HTERT RPE-1 (cell line): ENCODE results near the gene LHX4.
"Not testable (repeated sequence)": the region's sequence is repeated elsewhere in the genome, so short reads cannot be mapped to it uniquely, and the experiment has no call there.

ENCODE experiments used
- in situ Hi-C: fragments of 300-500 bp; cut with MboI; formaldehyde crosslinking; loops from 4 replicates; pipeline ENCODE4 v1.14.3; 2020; ENCODE audit warnings: low sequenced_read_pairs

LHX4 gene

GRCh38 chr1:180196436-180197003 is 33.5 kb upstream of the LHX4 start:
- in situ Hi-C loops, result no loop called here

GRCh38 chr1:180197231-180197630 is 32.8 kb upstream of the LHX4 start:
- in situ Hi-C loops, result no loop called here

- in situ Hi-C loops, result no loop called here
Measured at GRCh38 chr1:180198196-180198595, 31.9 kb upstream of the LHX4 start.

DNA sequence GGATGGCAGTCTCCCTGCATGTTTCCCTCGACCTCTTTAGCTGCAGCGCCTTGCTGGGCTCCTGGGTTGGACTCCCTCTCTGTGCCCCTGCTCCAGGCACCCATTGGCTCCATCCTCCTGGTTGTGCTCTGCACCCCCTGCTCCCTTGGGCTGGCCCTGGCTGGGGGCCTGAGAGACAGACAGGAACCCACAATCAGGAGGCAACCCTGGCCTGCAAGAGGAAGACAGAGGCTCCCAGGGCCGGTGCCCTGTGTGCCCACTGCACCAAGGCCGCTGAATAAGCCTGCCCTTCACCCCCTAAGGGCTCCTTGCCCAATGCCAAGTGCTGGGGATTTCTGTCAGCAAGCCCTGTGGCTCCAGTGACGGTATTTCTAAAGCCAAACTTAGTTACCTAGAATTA is 31.5 kb upstream of the LHX4 start:
- in situ Hi-C loops, result no loop called here

GRCh38 chr1:180199018-180199417 is 31.0 kb upstream of the LHX4 start:
- in situ Hi-C loops, result no loop called here

DNA sequence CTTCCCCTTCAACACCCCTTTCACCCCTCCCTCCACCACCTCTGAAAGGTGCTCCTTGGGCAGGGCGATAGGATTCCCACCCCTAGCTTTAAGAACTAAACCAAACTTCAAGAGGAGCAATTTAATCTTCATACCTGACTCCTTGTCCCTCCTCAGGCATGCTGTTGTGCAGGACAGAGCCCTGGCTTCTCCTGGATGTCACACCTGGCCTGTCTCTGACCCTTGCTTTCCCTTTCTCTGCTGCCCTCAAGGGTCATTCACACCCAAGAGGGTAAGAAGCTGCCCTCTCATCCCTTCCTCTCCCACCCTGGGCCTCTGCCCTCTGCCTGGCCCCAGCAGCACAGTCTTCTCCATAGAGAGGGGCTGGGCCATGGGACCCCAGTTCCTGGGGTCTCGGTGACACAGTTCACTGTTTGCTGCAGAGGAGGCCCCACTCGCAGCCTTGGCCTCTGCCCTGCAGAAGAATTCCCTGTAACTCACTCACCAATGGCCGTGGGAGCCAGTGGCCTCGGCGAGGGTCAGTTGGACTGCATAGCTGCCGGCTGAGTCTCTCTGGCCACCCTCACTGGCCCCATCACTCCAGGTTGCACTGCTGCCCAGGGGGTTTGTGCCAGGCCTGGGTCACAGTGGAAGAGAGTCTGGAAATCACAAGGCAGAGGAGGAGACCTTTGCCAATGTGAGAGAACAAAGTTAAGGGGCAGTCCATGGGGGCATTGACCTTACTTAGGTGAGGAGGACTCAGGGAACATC is 28.4 kb upstream of the LHX4 start:
- in situ Hi-C loops, result no loop called here

DNA sequence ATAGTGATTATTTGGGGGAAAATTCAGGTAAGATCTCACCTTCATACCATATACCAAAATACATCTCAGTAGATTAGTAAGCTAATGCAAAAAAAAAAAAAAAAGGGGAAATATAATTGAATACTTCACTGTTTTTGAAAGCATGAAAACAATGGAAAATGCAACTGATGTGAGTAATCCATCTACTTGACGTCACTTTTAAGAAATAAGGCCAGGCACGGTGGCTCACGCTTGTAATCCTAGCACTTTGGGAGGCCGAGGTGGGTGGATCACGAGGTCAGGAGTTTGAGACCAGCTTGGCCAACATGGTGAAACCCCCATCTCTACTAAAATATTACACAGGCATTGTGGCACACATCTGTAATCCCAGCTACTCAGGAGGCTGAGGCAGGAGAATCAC is 27.5 kb upstream of the LHX4 start:
- in situ Hi-C loops, result not testable (repeated sequence)

GRCh38 chr1:180204231-180204630 is 25.8 kb upstream of the LHX4 start:
- in situ Hi-C loops, result no loop called here

GRCh38 chr1:180206581-180206980 is 23.5 kb upstream of the LHX4 start:
- in situ Hi-C loops, result no loop called here

DNA sequence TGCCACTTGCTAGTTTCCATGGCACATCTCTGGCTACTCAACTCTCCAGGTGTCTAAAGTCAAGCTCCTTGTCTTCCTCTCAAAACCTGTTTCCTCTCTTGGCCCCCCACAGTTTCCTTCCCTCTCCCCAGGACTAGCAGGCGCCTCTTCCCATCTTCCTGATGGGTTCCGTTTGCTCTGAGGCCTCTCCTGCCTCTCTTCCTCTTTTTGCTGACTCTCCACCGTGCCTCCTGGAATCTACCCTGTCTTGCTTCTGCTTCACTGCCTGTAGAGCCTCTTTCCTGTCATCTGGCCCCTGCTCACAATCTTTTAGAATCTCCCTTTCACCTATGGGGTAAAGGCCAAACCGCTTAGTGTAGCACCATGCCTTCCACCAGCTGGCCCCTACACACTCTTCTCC is 21.8 kb upstream of the LHX4 start:
- in situ Hi-C loops, result no loop called here

GRCh38 chr1:180210008-180210620 is 19.9 kb upstream of the LHX4 start:
- in situ Hi-C loops, result no loop called here

DNA sequence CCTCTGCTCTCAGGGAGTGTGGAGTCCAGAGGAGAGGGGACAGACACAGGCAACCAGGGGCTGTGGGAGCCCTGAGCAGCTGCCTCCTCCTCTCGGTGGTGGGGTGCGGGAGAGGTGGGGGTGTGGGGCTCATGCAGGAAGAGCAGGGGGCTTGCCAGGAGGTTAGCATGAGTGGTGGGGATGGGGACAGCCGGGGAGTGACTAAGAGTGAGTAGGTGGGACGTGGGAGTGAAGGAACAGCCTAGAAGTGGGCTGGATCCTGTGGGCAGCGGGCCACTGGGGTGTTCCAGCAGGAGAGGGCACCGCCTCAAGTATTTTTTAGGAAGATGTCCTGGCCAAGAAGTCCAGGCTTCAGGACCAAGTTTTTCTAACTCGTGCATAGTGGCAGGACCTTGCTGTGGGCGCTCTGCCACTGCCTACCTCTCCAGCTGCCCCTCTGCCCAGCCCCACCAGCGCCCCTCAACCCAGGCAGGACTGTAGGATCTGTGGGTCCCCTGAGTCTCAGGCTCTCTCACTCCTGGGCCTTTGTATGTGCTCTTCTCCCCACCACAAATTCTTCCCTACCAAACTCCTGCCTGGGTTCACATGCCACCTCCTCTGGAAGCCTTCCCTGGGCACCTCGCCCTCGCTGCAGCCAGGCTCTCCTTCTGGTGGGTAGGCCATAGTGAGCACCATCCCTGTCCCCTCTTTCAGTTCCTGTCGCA is 18.8 kb upstream of the LHX4 start:
- in situ Hi-C loops, result no loop called here

GRCh38 chr1:180211860-180212229 is 18.2 kb upstream of the LHX4 start:
- in situ Hi-C loops, result no loop called here

DNA sequence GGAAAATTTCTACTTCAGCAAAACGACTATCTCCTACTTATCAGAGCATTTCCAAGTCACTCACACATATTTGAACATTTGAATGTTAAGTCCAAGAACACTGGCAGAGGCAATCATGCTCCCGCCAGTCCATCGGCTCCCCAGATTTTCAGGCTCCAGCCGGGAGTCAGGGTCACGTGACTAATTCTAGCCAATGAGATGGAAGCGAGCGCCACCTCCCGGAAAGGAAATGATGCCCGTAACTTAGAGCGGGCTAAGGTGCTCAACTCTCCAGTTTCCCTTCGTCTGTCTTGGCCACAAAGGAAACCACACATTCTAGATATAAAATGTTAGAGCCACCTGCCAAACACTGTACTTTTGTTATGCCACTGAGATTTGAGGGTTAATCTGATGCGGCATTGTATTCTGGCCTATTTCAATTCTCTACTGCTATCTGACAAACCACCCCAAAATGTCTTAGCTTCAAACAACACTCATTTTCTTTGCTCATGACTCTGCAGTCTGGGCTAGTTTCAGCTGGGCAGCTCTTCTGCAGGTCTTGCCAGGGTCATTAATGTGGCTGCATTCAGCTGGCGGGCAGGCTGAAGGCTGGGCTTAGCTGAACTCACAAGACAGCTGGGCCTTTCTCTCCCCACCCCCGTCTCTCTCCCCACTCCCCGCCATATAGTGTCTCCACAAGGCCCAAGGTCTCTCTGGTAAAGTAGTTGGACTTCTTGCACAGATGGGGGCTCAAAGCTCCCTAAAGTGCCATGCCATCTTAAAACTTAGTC is 16.5 kb upstream of the LHX4 start:
- in situ Hi-C loops, result no loop called here

DNA sequence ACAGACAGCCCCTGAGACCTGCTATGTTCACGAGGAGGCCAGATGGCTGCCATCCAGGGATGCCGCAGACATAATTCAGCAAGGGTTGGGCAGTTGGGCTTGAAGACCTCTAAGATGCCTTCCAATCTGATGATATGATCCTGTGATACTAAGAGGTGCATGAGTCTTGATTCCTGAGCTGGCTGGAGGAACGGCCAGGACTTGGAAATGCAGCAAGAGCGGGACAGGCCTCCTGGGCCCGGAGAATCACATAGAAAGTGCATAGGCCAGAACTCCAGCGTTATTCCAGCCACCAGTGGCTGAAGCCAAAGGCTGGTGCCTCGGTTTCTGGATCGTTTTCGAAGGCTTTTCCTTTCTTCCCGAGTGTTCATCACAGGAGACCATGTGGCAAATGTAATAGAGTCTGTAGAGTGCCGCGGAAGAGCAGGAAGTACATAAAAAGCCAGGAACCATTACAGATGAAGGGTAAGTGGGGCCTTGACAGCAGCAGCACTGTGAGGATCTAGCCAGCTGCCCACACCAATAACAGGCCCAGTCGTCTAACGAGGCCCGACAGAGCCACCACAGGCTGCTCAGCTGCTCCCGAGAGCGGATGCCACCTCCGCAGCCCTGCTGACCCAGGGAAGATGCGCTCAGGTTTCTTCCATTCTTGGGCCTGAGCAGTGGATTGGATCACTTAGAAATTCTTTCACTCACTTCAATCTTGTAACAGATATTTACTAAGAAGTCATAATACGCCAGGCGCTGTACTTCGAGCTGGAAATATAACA is 14.0 kb upstream of the LHX4 start:
- in situ Hi-C loops, result no loop called here

GRCh38 chr1:180217006-180217405 is 13.1 kb upstream of the LHX4 start:
- in situ Hi-C loops, result no loop called here

GRCh38 chr1:180218806-180219765 is 11.0 kb upstream of the LHX4 start:
- in situ Hi-C loops, result no loop called here

GRCh38 chr1:180219776-180220175 is 10.3 kb upstream of the LHX4 start:
- in situ Hi-C loops, result no loop called here

DNA sequence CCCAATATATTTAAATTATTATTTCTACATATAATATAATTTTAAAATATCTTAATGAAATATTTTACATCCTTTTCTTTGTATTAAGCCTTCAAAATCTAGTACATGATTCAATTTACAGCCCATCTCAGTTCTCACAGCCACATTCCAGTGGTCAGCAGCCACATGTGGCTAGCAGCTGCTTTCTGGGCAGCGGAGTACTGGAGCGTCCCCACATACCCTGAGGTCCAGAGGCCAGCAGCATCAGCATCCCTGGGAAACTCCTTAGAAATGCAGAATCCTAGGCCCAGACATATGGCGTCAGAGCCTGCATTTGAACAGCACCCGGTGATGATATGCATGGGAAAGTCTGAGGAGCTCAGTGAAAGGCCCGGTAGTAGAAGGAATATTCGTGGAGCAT is 8.6 kb upstream of the LHX4 start:
- in situ Hi-C loops, result no loop called here
